RPMI7951 (cell line): ENCODE results near the gene DLG2. TPM values are rescaled to one million over a fixed set of nuclear protein-coding genes. Genes with fewer than 3 reads are reported as not detected.

Experiments
- DNase-seq: peaks from one replicate; pipeline ENCODE4 v3.0.0-alpha.2; 2012; ENCODE audit warnings: low read depth
- total RNA-seq: library from RNA; depleted of rRNA; stranded (reverse); fragments of >200 nt; shearing (Covaris generic); gene quantifications from 2 replicates; pipeline ENCODE4 v1.2.3, GENCODE V29; 2014

The DLG2 gene
- total RNA-seq, 1 experiment from 2014 or later, result 0.36 TPM

DNA sequence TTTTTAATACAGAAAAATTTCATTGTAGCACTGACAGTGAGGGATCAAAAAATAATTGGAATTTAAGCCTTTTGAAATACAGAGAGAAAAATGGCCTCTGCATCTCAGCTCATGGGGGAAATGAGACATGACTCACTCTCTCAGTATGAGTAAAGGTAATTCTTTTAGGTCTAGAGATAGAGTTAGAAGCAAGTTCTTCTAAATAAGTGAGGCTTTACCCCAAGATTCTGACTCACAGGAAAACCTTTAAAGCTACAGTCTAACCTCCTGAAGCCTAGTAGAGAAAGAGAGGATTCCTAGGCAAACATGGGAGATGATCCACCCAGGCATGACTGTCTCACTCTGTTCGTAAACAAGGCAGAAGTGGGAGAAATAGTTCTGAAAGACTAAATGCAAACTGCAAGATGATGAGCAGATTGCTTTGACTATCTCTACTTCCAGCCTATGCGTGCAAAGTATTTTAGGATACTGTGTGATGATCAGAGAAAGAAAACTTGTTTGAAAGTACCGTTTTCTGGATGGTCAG, 1337.7 kb downstream of the DLG2 start:
- no peak for DNase-seq

DNA sequence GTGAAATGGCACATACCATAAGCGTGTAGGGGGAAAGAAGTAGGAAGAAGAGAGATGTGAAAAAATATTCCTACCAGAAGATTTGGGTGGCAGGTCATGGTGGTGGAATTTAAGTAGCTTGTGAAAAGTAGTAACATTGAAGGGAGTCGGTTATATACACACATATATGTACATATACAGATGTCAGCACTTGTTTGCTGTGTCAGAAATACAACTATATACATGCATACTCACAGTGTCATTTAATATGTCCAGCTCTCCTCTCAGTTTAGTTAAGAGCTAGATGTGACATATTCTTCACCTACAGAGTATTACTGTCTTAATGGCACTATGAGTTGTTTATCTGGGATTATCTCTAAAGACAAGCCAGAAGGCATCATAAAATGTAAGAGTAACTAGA, 1353.6 kb downstream of the DLG2 start:
- DNase-seq, result no peak

DNA sequence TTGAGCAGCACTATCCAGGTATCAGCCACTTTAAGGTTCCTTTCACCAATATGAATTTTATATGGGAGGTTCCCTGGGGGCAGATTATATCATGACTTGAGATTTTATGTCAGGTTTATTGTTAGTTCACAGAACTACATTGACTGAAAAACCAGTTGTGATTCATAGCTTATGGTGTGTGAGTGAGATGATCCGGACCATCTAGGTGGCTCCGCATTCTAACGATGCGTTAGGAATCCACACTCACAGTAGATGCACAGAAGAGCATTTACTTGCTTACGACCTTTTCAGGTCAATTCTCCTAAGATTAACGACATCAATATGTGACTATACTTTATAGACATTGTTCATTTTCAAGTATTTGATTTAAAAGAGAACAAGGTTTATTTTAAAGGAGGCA, 1356.7 kb downstream of the DLG2 start:
- no peak for DNase-seq

DNA sequence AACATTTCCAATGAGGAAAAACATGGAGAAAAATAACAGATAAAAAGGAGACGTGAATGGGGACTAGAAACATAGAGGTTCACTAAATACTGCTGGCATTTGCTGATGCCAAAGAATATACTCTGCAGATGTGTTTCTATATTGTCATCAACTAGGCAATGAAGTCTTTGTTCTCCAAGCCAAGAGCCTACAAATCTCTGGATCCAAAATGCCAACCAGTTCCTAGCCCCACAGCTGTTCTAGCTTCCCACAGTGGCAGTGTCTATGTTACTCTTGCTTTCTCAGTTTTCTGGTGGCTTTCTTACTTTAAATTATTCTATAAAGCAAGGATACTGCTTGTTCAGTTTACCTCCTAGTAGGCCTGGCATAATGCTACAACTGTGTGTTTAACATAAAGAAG, 1363.1 kb downstream of the DLG2 start:
- DNase-seq, result no peak

- DNase-seq, result no peak
These were observed 1365.4 kb downstream of the DLG2 start for GRCh38 chr11:84261707-84262106.

- DNase-seq, result no peak
These were observed 1366.3 kb downstream of the DLG2 start for GRCh38 chr11:84260862-84261261.

DNA sequence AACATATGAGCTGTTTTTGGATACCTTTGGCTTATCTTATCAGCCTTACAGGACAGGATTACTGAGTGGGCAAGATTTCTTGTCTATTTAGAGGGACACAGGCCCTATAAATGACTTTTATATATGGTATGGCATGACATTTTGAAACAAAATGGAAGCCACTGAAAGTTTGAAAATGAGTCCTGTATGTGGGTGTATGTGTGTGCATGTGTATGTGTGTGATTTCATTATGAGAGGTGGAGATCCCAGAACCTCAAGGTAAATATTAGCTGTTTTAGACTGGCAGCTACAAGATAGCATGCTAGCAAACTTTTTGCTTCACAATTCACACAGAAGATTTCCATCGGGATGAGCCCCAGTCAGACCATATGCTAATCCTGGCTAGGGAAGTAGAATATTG, 1370.5 kb downstream of the DLG2 start:
- DNase-seq, result no peak

DNA sequence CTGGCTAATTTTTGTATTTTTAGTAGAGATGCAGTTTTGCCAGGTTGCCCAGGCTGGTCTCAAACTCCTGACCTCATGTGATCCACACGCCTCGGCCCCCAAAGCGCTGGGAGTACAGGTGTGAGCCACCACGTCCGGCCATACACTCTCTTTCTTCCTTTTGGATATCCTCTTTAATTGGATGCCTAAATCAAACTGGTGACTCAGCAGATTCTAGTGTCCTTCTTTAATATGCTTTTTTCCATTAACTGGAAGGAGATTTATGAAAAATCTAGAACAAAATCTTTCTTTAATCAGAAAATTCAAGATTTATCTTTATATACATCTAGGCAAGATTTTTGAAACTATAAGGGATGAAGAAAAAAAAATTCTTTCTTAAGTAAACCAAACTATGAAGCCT, 1371.7 kb downstream of the DLG2 start:
- no peak for DNase-seq

- no peak for DNase-seq
These were observed 1376.1 kb downstream of the DLG2 start for GRCh38 chr11:84250834-84251613.

DNA sequence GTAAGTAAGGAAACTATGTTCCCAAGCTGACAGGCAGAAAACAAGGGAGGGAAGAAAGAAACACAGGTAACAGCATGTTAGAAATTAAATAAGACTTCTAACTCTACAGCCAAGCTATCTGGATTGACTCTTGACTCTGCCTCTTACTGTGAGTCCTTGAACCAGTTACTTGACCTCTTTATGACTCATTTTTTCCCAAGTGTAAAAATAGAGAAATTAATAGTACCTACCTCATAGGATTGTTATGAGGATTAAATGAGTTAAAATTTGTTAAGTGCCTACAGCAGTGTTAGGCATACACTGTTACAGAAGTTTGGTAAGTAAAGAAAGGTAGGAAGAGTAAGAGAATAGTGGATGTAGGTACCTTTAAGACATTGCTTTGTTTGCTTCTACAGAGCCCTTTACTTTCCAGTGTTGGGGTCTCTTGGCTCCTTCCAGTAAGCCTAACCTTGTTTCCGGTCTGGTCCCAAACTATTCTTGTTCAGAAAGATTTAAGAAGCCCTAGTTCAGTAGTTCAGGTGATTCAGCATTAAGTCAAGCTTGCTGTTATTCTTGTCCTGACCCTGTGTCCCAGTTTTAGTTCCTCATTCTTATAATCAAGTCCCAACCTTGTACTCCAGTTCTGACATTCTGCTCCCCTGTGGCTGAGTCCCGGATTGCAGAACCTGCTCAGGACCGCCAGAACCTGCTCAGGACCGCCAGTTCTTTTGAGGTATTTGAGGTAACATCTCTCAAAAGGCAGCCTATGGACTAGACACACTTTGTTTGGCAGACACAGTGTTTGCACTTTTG, 1377.6 kb downstream of the DLG2 start:
- DNase-seq, result no peak

- no peak for DNase-seq
These were observed 1379.2 kb downstream of the DLG2 start for GRCh38 chr11:84247926-84248325.

DNA sequence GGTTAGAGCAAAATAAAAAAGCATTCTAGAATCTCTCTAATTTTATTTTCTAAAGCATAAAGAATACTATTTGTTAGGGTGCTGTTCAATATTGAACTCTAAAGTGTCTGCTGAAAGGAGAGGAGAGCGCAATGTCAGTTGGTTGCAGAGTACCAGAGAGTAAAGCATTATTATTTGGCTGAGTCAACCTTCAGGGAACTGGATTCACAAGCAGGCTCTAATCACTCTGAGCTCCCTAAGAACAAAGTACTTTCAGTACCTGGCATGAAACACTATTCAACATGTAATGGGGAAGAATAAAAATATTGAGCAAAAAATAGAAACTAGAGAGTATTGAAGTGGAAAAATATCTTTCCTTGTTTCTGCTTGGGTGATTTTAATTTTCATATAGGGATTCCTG, 1380.0 kb downstream of the DLG2 start:
- DNase-seq, result no peak

DNA sequence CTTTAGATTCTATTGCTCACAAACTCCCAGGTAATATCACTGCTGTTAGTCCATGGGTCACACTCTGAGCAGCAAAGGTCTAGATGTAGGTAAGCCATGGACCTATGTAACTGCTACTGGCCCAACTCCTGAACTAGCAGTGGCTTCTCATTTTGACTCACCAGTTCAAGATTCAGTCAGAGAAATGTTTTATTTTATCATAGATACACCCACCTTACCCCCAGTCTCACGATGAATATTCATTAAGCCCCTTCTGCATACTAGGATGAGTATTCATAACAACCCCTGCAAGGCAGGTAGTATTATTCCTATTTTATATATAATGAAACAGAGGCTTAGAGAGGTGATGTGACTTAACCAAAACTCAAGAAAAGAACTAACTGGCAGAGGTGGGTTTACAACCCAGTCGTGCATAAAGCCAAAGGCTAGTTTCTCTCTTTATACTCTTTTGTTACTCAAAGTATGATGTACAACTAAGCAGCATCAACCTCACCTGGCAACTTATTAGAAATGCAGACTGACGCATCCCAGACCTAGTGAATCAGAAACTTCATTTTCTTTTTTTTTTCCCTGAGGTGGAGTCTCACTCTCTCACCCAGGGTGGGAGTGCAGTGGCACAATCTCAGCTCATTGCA, 1383.4 kb downstream of the DLG2 start:
- no peak for DNase-seq

- no peak for DNase-seq
These were observed 1385.6 kb downstream of the DLG2 start for GRCh38 chr11:84241343-84242131.

- no peak for DNase-seq
These were observed 1386.3 kb downstream of the DLG2 start for GRCh38 chr11:84240847-84241246.

GRCh38 chr11:84236436-84236835, 1390.7 kb downstream of the DLG2 start:
- no peak for DNase-seq

- no peak for DNase-seq
These were observed 1392.5 kb downstream of the DLG2 start for GRCh38 chr11:84234462-84235202.

GRCh38 chr11:84234011-84234410, 1393.1 kb downstream of the DLG2 start:
- no peak for DNase-seq

- DNase-seq, result no peak
These were observed 1394.6 kb downstream of the DLG2 start for GRCh38 chr11:84232511-84232910.

DNA sequence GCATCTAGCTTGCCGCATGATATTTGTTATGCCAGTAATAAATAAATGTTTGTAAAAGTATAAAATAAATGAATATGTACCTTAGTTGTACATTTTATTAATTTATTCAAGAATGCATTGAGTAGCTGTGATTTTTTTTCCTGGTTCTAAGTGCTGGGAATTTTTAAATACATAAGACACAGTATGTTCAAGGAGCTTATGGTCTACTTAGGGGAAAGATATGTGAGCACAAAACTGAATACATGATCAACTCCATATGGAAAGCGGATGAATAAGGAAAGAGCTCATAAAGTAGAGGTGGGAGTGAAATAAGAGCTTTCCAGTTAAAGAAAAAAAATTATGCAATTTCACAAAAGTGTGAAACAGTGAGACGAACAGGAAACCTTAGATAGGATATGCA, 1396.7 kb downstream of the DLG2 start:
- no peak for DNase-seq
